T follicular helper cell (primary cell): Measurements from ENCODE around the gene HOXD9.

ENCODE experiments used
- DNase-seq: peaks from one replicate; pipeline ENCODE4 v3.0.0-alpha.2; 2020; ENCODE audit warnings: low read depth

Gene HOXD9

DNA sequence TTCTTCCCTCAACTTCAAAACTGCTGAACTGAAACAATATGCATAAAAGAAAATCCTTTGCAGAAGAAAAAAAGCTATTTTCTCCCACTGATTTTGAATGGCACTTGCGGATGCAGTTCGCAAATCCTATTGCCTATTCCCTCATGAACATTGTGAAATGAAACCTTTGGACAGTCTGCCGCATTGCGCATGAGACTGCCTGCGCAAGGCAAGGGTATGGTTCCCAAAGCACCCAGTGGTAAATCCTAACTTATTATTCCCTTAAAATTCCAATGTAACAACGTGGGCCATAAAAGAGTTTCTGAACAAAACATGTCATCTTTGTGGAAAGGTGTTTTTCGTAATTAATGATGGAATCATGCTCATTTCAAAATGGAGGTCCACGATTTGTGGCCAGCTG, 15.4 kb downstream of the HOXD9 start:
- DNase-seq: no peak

- DNase-seq: no peak
Observed at GRCh38 chr2:176138526-176138922, 16.0 kb downstream of the HOXD9 start.

DNA sequence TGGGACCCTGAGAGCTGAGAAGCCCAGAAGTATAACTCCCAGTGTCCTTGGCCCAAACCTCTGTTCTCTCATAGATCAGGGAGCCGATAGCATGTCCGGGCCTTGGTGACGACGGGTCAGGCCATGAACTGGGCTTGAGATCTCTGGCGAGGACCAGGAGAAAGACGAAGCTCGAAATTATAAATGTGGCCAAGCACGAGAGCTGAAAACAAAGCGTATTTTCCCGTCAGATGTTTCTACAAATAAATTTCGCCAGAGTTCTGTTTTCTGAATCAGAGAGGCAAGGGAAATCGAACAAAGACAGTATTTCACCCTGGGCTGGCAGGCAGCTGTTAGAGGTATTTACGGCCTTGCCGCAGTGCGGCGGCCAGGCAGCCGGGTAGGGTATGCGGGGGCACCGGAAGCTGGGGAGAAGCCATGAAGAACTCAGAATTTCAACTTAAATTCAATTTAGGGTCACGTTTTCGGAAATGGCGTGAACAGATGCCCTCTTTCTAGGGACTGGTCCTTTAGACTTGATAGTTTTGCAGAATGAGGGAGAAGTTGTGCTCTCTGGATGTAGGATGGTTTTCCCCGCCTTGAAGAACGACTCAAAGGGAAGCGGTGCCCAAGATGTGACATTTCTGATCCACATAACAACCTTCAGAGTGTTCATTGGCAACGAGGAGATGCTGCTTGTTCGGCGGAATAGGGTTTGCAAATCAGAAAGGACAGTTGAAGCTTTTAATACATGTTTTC, 16.6 kb downstream of the HOXD9 start:
- DNase-seq: no peak

DNA sequence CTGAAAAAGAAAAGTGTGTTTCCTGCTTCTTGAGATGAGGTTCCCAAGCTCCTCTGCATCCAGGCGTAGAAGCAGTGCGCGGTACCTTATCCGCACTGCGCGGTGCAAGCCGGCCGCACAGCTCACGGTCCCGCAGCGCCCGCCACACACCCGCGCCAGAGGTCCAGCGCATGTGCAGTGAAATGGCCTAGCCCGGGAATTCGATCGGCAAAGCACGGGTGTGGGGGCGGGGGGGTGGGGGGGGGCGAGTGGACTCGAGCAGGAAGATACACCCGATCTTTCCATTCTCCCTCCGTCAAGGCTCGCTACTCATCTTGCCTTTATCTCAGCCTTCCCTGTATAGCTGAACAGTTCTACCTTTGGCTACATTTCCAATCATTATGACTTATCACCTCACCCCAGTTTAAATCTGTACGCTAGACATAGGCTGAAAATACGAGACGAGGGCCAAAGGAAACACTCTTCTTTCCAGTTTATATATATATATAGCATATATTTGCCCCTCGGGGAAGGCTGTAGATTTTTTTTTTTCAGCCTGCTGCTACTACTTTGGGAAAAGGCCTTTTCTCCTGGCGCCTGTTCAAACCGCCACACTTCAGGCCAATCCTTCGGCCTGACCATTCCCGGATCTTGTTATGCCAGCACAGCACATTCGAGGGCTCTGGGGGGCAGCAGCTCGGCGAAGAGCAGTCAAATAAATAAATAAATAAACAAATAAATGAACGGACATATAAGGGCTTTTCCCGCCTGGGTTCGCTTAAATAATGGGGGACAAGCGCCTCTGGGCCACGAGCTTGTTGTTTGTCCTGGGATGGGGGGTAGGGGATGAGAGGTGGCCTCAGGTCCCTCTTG, 17.4 kb downstream of the HOXD9 start:
- DNase-seq: no peak

DNA sequence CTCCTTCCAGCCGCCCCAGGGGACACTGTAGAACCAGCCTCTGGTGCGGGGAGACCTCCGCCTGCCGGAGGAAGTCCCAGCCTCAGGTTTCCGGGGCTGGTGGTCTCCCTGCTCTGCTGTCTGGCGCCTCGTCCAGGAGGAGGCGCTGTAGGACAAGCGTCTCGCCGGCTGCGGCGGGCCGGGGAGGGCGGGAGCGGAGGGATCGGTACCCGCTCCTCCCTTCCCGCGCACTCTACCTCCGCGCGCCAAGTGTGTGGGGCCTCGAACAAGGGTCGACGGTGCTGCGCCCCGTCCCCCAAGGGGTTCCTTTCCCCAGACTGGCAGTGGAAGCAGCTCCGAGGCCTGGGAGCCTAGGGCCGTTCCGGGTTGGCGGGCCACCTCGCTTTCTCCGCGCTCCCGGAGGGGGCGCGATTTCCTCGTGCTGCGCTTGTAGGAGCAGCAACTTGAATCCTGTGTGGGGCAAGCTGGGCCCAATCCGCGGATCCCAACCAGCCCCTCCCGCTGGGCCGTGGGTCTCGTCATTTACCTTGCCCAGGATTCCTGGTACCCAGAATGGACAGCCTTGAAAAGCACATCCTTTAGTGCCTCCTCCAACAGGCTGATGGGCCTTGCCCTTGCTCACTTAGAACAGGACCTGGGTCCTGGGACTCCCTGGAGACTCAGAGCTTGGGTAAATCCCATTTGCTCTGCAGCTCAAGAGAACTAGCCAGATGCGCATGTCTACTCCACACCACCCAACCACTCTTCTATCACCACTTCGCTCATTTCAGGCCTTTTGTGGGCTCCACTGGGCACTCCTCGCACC, 18.2 kb downstream of the HOXD9 start:
- DNase-seq: peak; percentile 34

DNA sequence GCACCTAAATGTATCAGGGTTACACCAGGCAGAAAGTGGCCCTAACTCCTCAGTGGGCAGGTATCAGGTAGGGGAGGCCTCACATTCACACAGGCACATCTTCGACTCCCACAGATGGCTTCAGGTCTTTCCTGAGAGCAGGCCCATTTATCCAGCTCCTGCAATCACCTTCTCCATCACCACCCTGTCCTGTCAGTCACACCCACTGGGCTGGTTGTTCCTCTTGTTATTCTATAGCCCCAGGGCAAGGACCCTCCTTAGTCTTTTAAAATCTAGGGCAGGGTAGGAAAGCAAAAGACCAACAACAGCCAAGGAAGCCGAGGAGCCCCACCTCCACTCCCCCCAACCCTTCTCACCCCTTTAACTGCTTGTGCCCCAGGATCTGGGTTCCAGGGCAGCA, 19.8 kb downstream of the HOXD9 start:
- no peak for DNase-seq

DNA sequence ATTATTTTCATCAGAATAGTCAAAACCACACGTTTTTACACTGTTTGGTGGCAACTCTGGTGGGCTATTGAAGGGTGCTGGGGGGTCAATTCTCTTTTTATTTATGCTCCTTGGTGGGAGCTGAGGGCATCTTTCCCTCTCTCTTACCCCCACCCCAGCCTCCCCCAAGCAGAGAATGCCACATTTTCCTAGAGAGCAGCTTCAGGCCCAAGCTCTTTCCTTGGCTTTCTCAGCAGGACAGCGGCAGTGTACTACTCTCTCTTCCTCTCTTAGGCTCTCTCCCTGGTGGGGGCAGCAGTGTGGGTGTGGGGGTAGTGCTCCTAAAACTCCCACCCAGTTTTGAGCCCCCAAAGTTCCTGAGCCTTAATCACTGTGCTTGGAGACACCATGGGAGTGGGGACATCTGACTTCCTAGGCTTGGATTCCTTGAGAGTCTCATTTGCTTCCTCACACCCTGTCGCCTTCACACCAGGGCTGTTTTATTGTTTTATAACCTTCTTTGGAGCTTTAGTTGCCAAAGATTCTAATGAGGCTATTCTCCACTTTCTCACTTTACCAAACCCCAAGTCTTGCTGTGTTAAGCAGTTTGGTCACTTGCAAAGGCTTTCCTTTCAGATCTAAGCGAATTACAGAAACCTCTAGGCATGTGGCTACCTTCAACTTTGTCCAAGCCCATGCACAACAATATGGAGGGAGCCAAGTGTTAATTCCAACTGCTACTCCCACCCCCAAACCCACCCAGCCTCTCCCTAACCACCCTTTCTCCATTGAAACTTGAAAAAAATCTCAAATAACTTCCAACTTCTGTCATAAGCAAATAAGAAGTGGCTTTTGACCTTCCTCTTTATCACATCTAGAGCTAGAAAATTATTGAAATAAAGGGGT, 22.8 kb downstream of the HOXD9 start:
- DNase-seq: no peak

DNA sequence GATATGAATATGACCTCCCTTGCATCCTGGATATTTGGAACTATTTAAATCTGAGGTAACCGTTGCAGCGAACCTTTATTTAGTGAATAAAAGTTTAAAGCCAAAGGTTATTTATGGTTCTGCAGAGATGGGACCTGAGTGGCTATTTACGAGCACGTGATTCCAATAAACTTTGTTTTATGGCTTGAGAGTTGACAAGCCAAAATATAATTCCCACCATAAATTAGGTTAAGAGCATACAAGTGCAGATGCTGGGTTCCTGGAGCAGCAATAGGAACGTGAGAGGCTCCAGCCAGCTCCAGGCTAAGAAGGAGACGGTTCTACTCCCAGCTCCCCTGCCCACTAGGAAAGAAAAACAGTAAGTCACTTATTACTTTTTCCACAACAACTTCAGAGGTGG, 23.6 kb downstream of the HOXD9 start:
- no peak for DNase-seq

- DNase-seq: no peak
Observed at GRCh38 chr2:176146645-176147044, 24.1 kb downstream of the HOXD9 start.

DNA sequence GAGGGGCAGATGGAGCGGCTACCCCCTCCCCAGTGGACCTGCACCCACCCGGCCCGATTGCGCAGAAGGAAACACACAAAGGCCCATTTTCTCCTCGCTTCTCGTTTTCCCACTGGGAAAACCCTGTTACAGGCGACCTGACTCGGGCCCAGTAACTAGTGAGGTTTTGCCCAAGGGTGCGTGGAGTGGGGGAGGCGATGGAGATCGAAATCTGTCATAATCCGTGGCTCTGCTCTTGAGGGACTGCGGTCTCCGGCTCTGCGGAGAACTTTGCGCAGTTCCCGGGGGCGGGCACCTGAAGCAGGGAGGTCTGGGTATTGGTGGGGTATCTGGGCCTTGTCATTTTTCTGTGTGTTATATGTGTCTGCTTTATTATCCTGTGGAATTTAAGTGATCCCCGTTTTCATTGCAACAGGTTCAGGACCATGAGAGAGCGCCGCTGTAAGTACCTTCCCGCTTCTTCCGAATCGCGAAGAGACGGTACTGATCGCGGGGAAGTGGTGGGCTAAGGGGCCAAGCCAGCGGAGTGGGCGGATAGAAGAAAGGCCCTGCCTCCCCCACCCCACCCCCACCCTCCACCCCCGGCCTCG, 24.8 kb downstream of the HOXD9 start:
- no peak for DNase-seq

- DNase-seq: no peak
Observed at GRCh38 chr2:176147800-176148496, 25.4 kb downstream of the HOXD9 start.

DNA sequence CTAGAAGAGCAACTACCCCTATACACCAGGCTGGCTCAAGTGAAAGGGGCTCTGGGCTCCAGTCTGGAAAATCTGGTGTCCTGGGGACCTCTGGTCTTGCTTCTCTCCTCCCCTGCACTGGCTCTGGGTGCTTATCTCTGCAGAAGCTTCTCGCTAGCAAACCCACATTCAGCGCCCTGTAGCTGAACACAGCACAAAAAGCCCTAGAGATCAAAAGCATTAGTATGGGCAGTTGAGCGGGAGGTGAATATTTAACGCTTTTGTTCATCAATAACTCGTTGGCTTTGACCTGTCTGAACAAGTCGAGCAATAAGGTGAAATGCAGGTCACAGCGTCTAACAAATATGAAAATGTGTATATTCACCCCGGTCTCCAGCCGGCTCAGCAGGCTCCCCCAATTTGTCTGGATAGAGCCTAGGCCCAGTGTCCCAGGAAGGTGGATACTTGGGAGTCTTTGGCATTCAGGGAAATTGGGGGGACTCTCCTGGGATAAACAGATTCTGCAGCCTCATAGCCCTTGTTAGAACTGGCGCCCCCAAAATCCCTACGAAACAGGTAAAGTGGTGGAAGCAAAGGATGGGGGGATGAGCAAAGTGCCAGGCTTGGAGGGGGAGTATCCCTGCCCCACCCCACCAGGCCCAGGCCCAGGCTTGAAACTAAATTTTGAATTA, 26.4 kb downstream of the HOXD9 start:
- no peak for DNase-seq

DNA sequence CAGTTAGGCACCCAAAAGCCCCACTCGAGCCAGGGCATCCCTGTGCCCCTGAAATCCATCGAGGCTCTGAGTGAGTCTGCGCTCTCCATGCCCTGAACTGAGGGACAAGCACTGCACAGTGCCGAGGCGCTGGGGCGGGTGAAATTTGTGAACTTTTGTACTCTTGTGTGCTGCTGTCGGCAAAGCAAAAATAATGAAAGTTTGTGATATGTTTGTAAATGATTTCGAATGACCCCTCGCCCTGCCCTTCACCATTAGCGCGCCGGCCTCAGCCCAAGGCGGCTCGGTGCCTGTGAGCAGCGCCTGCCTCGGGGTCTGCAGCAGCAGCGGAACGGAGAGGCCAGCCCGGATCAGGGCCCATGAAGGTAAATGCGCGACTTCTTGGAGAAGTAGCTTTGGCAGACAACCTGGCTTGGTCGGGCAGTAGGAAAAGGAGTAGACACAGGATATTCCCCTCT, 27.0 kb downstream of the HOXD9 start:
- DNase-seq: no peak

- no peak for DNase-seq
Observed at GRCh38 chr2:176149939-176150583, 27.5 kb downstream of the HOXD9 start.

GRCh38 chr2:176150584-176151441, 28.3 kb downstream of the HOXD9 start:
- no peak for DNase-seq

- DNase-seq: no peak
Observed at GRCh38 chr2:176151442-176152287, 29.1 kb downstream of the HOXD9 start, which contains the start of gene HOXD4. Gene HOXD4 (plus strand): TSS chr2:176151550. CDS start chr2:176151634, 84 bp downstream.
